HCT116 (cell line): ENCODE results near the gene CGB1. TPM values are rescaled to one million over a fixed set of nuclear protein-coding genes. Genes with fewer than 3 reads are reported as not detected.

ENCODE experiments used
- ATAC-seq: fragments of 200-7000 bp; cut with Tn5 transposase; 2 replicates; pipeline ENCODE4 v1.9.1; 2020; ENCODE audit warnings: mild to moderate bottlenecking, moderate library complexity
- BruUV-seq: library from RNA; stranded (reverse); fragments of 400-500 nt; replicated peaks from 2 replicates; lab custom pipeline; 2021; lab: Mats Ljungman, UMichigan
- CTCF ChIA-PET: fragments of 300-600 bp; sonication (Branson Sonifier 250); formaldehyde crosslinking; loops from one replicate; lab custom pipeline; 2021; ENCODE audit warnings: antibody characterized with exemption; lab: Charles Lee
- POLR2A ChIA-PET: fragments of 300-600, 350-600 bp; sonication (Branson Sonifier 250); formaldehyde crosslinking; loops from one replicate; lab custom pipeline; 2021; ENCODE audit warnings: antibody characterized with exemption; lab: Charles Lee
- RAD21 ChIA-PET, 2 experiments: fragments of 300-600 bp; sonication (Branson Sonifier 250); formaldehyde crosslinking; loops; one replicate each; lab custom pipeline; 2023; ENCODE audit warnings: low total read pairs in 2 of 2; ENCODE audit not compliant: uncharacterized antibody in 2 of 2, unreplicated experiment in 2 of 2, low non-redundant PET in 1 of 2; lab: Charles Lee
- DNase-seq: peaks from one replicate; pipeline ENCODE4 v3.0.0-alpha.2; 2010; ENCODE audit warnings: low read depth, low spot score
- H2AFZ ChIP-seq: fragments of 200-600 bp; shearing (Covaris generic), sonication (generic); 2 replicates; pipeline ENCODE4 v1.6.1; 2017; ENCODE audit warnings: low read depth, mixed run types, mixed read lengths, antibody characterized with exemption, low read length; ENCODE audit not compliant: poor library complexity, severe bottlenecking
- H3K27ac ChIP-seq: 2 replicates; pipeline ENCODE4 v1.5.1; 2012; ENCODE audit warnings: low read depth, low read length
- H3K27me3 ChIP-seq: fragments of 200-600 bp; sonication (generic); 2 replicates; pipeline ENCODE4 v1.6.1; 2016; ENCODE audit warnings: mixed run types, low read length, mixed read lengths; ENCODE audit not compliant: insufficient read depth
- H3K36me3 ChIP-seq, 2 experiments: fragments of 200-500 bp in 1 of 2; fragments of 200-600 bp in 1 of 2; sonication (Bioruptor generic) in 1 of 2; sonication (generic) in 1 of 2; 2 replicates each; pipeline versions ENCODE4 v1.5.1 to v1.6.1; 2014 to 2016; ENCODE audit warnings: low read length in 2 of 2, inconsistent platforms in 1 of 2, mixed read lengths in 1 of 2, mixed run types in 1 of 2; ENCODE audit not compliant: insufficient read depth in 2 of 2, control insufficient read depth in 1 of 2
- H3K4me1 ChIP-seq, 2 experiments: fragments of 200-600 bp in 1 of 2; sonication (generic) in 1 of 2; 2 replicates each; pipeline versions ENCODE4 v1.5.1 to v1.6.1; 2012 to 2017; ENCODE audit warnings: low read length in 2 of 2, inconsistent platforms in 1 of 2, mild to moderate bottlenecking in 1 of 2, mixed read lengths in 1 of 2, mixed run types in 1 of 2, moderate library complexity in 1 of 2; ENCODE audit not compliant: insufficient read depth in 2 of 2, control insufficient read depth in 1 of 2
- H3K4me2 ChIP-seq: fragments of 200-600 bp; sonication (generic); 2 replicates; pipeline ENCODE4 v1.6.1; 2017; ENCODE audit warnings: mixed run types, low read length, mixed read lengths
- H3K4me3 ChIP-seq, 2 experiments: fragments of 200-600 bp in 1 of 2; sonication (generic) in 1 of 2; replicated peaks in 1 of 2; 2 replicates each; pipeline ENCODE4 v1.5.1; 2011 to 2016; ENCODE audit warnings: low read length in 2 of 2, control low read depth in 1 of 2, low read depth in 1 of 2, mild to moderate bottlenecking in 1 of 2, mixed read lengths in 1 of 2, mixed run types in 1 of 2
- H3K79me2 ChIP-seq: fragments of 200-600 bp; sonication (generic); 2 replicates; pipeline ENCODE4 v1.6.1; 2017; ENCODE audit warnings: mild to moderate bottlenecking, mixed run types, low read length, moderate library complexity, mixed read lengths; ENCODE audit not compliant: insufficient read depth
- H3K9ac ChIP-seq: fragments of 200-600 bp; sonication (generic); 2 replicates; pipeline ENCODE4 v1.6.1; 2016; ENCODE audit warnings: low read length, mixed read lengths
- H3K9me2 ChIP-seq: fragments of 200-600 bp; sonication (generic), shearing (Covaris generic); 2 replicates; pipeline ENCODE4 v1.6.1; 2017; ENCODE audit warnings: mixed run types, mild to moderate bottlenecking, moderate library complexity; ENCODE audit not compliant: insufficient read depth
- H3K9me3 ChIP-seq, 2 experiments: fragments of 200-500 bp in 1 of 2; fragments of 200-600 bp in 1 of 2; sonication (Bioruptor generic) in 1 of 2; sonication (generic) in 1 of 2; 2 replicates each; pipeline ENCODE4 v1.6.1; 2014 to 2017; ENCODE audit warnings: low read length in 2 of 2, mixed read lengths in 2 of 2, inconsistent platforms in 1 of 2, low read depth in 1 of 2, mild to moderate bottlenecking in 1 of 2, mixed run types in 1 of 2, moderate library complexity in 1 of 2; ENCODE audit not compliant: control insufficient read depth in 1 of 2, insufficient read depth in 1 of 2
- H4K20me1 ChIP-seq: fragments of 200-600 bp; sonication (generic), shearing (Covaris generic); 2 replicates; pipeline ENCODE4 v1.6.1; 2017; ENCODE audit warnings: mixed run types, mild to moderate bottlenecking, moderate library complexity; ENCODE audit not compliant: insufficient read depth
- CBX3 ChIP-seq: IDR thresholded peaks from 2 replicates; pipeline ENCODE4 v1.6.1; 2012; ENCODE audit warnings: low read depth
- CEBPB ChIP-seq: IDR thresholded peaks from 2 replicates; pipeline ENCODE4 v1.6.1; 2012; ENCODE audit warnings: low read depth
- ELF1 ChIP-seq: IDR thresholded peaks from 2 replicates; pipeline ENCODE4 v1.6.1; 2012; ENCODE audit warnings: low read depth, borderline replicate concordance
- EZH2 ChIP-seq: fragments of 200-600 bp; sonication (generic); IDR thresholded peaks from 2 replicates; pipeline ENCODE4 v1.6.1; 2017; ENCODE audit warnings: antibody characterized with exemption, mixed run types
- FOSL1 ChIP-seq: IDR thresholded peaks from 2 replicates; pipeline ENCODE4 v1.6.1; 2012; ENCODE audit warnings: low read depth
- JUND ChIP-seq: IDR thresholded peaks from 2 replicates; pipeline ENCODE4 v1.6.1; 2012
- POLR2A ChIP-seq: IDR thresholded peaks from 2 replicates; pipeline ENCODE4 v1.7.0; 2011; ENCODE audit warnings: borderline replicate concordance; ENCODE audit not compliant: insufficient read depth, insufficient read length; ENCODE audit errors: extremely low read depth
- POLR2AphosphoS5 ChIP-seq: IDR thresholded peaks from 2 replicates; pipeline ENCODE4 v1.6.1; 2011; ENCODE audit warnings: mild to moderate bottlenecking, low read depth, low read length, moderate library complexity
- RAD21 ChIP-seq: IDR thresholded peaks from 2 replicates; pipeline ENCODE4 v1.6.1; 2012; ENCODE audit warnings: low read depth, mild to moderate bottlenecking
- SP1 ChIP-seq: IDR thresholded peaks from 2 replicates; pipeline ENCODE4 v1.6.1; 2012; ENCODE audit warnings: low read depth
- SRF ChIP-seq: IDR thresholded peaks from 2 replicates; pipeline ENCODE4 v1.6.1; 2012; ENCODE audit warnings: low read depth
- TCF7L2 ChIP-seq: IDR thresholded peaks from 2 replicates; pipeline ENCODE4 v1.7.0; 2011; ENCODE audit warnings: borderline replicate concordance, inconsistent platforms; ENCODE audit not compliant: insufficient read depth, insufficient read length; ENCODE audit errors: extremely low read depth
- YY1 ChIP-seq: IDR thresholded peaks from 2 replicates; pipeline ENCODE4 v1.6.1; 2011; ENCODE audit warnings: low read length, low read depth, moderate library complexity, mild to moderate bottlenecking; ENCODE audit not compliant: insufficient replicate concordance; ENCODE audit errors: extremely low read depth
- intact Hi-C: fragments of 100-400 bp; cut with micrococcal nuclease; formaldehyde crosslinking; loops from 2 replicates; pipeline ENCODE4 v1.10.0; 2022
- total RNA-seq: library from RNA; stranded (reverse); gene quantifications from one replicate; pipeline ENCODE4 v1.2.1, GENCODE V29; 2021; ENCODE audit not compliant: unreplicated experiment
- TF ChIP-seq, protein P1 (sequence below): IDR thresholded peaks from 2 replicates; pipeline ENCODE4 v1.6.1; 2011; ENCODE audit warnings: mild to moderate bottlenecking, low read length, moderate library complexity; ENCODE audit not compliant: insufficient replicate concordance; ENCODE audit errors: extremely low read depth
- TF ChIP-seq, protein P2 (sequence below): IDR thresholded peaks from 2 replicates; pipeline ENCODE4 v1.6.1; 2012
- TF ChIP-seq, protein P3 (sequence below): IDR thresholded peaks from 2 replicates; pipeline ENCODE4 v1.6.1; 2012
- TF ChIP-seq, protein P4 (sequence below): IDR thresholded peaks from 2 replicates; pipeline ENCODE4 v1.6.1; 2012; ENCODE audit warnings: low read depth

Gene CGB1
- total RNA-seq, 1 experiment from 2014 or later, result 0.76 TPM

DNA sequence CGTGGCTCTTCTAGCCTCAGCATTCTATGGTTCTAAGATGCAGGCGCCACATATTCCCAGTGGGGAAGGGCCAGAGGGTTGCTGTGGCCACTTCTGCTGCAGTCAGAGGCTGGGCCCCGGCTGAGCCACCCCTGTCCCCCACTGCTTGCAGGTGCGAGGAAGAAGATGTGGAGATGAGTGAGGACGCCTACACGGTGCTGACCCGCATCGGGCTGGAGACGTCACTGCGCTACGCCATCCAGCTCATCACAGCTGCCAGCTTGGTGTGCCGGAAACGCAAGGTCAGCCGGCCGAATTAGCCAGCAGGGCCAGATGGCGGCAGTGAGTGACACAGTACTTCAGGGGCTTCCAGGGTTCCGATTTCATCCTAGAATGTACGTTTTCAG lies 21.8 kb downstream of the CGB1 start:
- no peaks in the 10 kb centered on the region for H3K9me3 ChIP-seq
- H3K4me3 ChIP-seq, result no peak overlapping the region
- H3K9me2 ChIP-seq, result no peaks in the 10 kb centered on the region
- no TSS peak for BruUV-seq
- ChIA-PET CTCF (no interaction called here), RAD21 (no interaction called here), POLR2A (no interaction called here)
- peaks cover 31 to 34% of the 10 kb centered on the region in 2 experiments for H3K36me3 ChIP-seq
- no peaks in the 10 kb centered on the region for H3K27me3 ChIP-seq
- DNase-seq (no peak), ATAC-seq (no peak)
- peaks cover 7 to 29% of the 10 kb centered on the region in 2 experiments for H3K4me1 ChIP-seq
- TF ChIP-seq, protein P1, sequence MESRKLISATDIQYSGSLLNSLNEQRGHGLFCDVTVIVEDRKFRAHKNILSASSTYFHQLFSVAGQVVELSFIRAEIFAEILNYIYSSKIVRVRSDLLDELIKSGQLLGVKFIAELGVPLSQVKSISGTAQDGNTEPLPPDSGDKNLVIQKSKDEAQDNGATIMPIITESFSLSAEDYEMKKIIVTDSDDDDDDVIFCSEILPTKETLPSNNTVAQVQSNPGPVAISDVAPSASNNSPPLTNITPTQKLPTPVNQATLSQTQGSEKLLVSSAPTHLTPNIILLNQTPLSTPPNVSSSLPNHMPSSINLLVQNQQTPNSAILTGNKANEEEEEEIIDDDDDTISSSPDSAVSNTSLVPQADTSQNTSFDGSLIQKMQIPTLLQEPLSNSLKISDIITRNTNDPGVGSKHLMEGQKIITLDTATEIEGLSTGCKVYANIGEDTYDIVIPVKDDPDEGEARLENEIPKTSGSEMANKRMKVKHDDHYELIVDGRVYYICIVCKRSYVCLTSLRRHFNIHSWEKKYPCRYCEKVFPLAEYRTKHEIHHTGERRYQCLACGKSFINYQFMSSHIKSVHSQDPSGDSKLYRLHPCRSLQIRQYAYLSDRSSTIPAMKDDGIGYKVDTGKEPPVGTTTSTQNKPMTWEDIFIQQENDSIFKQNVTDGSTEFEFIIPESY, result no peak
- no peak for TF ChIP-seq JUND
- no peak for TF ChIP-seq TCF7L2
- TF ChIP-seq CEBPB, result no peak
- no peak for TF ChIP-seq SP1
- TF ChIP-seq, protein P2, sequence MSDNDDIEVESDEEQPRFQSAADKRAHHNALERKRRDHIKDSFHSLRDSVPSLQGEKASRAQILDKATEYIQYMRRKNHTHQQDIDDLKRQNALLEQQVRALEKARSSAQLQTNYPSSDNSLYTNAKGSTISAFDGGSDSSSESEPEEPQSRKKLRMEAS, result no peak
- TF ChIP-seq CBX3, result no peak
- no peak for TF ChIP-seq SRF
- no peak for TF ChIP-seq ELF1
- no peak for TF ChIP-seq EZH2
- TF ChIP-seq, protein P3, sequence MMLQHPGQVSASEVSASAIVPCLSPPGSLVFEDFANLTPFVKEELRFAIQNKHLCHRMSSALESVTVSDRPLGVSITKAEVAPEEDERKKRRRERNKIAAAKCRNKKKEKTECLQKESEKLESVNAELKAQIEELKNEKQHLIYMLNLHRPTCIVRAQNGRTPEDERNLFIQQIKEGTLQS, result no peak
- TF ChIP-seq POLR2AphosphoS5, result no peak
- TF ChIP-seq, protein P4, sequence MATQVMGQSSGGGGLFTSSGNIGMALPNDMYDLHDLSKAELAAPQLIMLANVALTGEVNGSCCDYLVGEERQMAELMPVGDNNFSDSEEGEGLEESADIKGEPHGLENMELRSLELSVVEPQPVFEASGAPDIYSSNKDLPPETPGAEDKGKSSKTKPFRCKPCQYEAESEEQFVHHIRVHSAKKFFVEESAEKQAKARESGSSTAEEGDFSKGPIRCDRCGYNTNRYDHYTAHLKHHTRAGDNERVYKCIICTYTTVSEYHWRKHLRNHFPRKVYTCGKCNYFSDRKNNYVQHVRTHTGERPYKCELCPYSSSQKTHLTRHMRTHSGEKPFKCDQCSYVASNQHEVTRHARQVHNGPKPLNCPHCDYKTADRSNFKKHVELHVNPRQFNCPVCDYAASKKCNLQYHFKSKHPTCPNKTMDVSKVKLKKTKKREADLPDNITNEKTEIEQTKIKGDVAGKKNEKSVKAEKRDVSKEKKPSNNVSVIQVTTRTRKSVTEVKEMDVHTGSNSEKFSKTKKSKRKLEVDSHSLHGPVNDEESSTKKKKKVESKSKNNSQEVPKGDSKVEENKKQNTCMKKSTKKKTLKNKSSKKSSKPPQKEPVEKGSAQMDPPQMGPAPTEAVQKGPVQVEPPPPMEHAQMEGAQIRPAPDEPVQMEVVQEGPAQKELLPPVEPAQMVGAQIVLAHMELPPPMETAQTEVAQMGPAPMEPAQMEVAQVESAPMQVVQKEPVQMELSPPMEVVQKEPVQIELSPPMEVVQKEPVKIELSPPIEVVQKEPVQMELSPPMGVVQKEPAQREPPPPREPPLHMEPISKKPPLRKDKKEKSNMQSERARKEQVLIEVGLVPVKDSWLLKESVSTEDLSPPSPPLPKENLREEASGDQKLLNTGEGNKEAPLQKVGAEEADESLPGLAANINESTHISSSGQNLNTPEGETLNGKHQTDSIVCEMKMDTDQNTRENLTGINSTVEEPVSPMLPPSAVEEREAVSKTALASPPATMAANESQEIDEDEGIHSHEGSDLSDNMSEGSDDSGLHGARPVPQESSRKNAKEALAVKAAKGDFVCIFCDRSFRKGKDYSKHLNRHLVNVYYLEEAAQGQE, result no peak
- no peak for TF ChIP-seq POLR2A
- TF ChIP-seq RAD21, result no peak
- TF ChIP-seq YY1, result no peak
- no peak for TF ChIP-seq FOSL1
- H4K20me1 ChIP-seq, result no peaks in the 10 kb centered on the region
- H2AFZ ChIP-seq, result no peak overlapping the region
- no peak overlapping the region for H3K9ac ChIP-seq
- H3K27ac ChIP-seq, result no peak overlapping the region
- H3K4me2 ChIP-seq, result no peak overlapping the region
- intact Hi-C loops, result no loop called here
- no peaks in the 10 kb centered on the region for H3K79me2 ChIP-seq
